Measurements from ENCODE around the gene KCNF1.

Gene KCNF1

GRCh38 chr2:10918661-10919409 is 7.1 kb downstream of the KCNF1 start:
- in situ Hi-C loops (cut with MboI; ENCODE audit: low sequenced_read_pairs): no loop called here

- in situ Hi-C loops (cut with MboI; ENCODE audit: low sequenced_read_pairs): no loop called here
Measured at GRCh38 chr2:10919410-10919770, 7.7 kb downstream of the KCNF1 start.

GRCh38 chr2:10919771-10920621 is 8.3 kb downstream of the KCNF1 start:
- in situ Hi-C loops (cut with MboI; ENCODE audit: low sequenced_read_pairs): no loop called here

GRCh38 chr2:10920764-10921388 is 9.1 kb downstream of the KCNF1 start:
- in situ Hi-C loops (cut with MboI; ENCODE audit: low sequenced_read_pairs): no loop called here

- in situ Hi-C loops (cut with MboI; ENCODE audit: low sequenced_read_pairs): no loop called here
Measured at GRCh38 chr2:10921525-10921924, 9.8 kb downstream of the KCNF1 start.

GRCh38 chr2:10922307-10923007 is 10.7 kb downstream of the KCNF1 start:
- in situ Hi-C loops (cut with MboI; ENCODE audit: low sequenced_read_pairs): no loop called here

- in situ Hi-C loops (cut with MboI; ENCODE audit: low sequenced_read_pairs): no loop called here
Measured at GRCh38 chr2:10923008-10923375, 11.3 kb downstream of the KCNF1 start.

- in situ Hi-C loops (cut with MboI; ENCODE audit: low sequenced_read_pairs): no loop called here
Measured at GRCh38 chr2:10923965-10924364, 12.2 kb downstream of the KCNF1 start.

- in situ Hi-C loops (cut with MboI; ENCODE audit: low sequenced_read_pairs): no loop called here
Measured at GRCh38 chr2:10924441-10924840, 12.7 kb downstream of the KCNF1 start.

- in situ Hi-C loops (cut with MboI; ENCODE audit: low sequenced_read_pairs): no loop called here
Measured at GRCh38 chr2:10924859-10925258, 13.1 kb downstream of the KCNF1 start.

GRCh38 chr2:10926191-10926820 is 14.6 kb downstream of the KCNF1 start:
- in situ Hi-C loops (cut with MboI; ENCODE audit: low sequenced_read_pairs): no loop called here

- in situ Hi-C loops (cut with MboI; ENCODE audit: low sequenced_read_pairs): no loop called here
Measured at GRCh38 chr2:10930721-10931516, 19.2 kb downstream of the KCNF1 start.

GRCh38 chr2:10931710-10932255 is 20.0 kb downstream of the KCNF1 start:
- in situ Hi-C loops (cut with MboI; ENCODE audit: low sequenced_read_pairs): no loop called here

GRCh38 chr2:10932345-10933151 is 20.8 kb downstream of the KCNF1 start:
- in situ Hi-C loops (cut with MboI; ENCODE audit: low sequenced_read_pairs): no loop called here

GRCh38 chr2:10933700-10934225 is 22.0 kb downstream of the KCNF1 start:
- in situ Hi-C loops (cut with MboI; ENCODE audit: low sequenced_read_pairs): no loop called here

- in situ Hi-C loops (cut with MboI; ENCODE audit: low sequenced_read_pairs): no loop called here
Measured at GRCh38 chr2:10934308-10934978, 22.7 kb downstream of the KCNF1 start.

- in situ Hi-C loops (cut with MboI; ENCODE audit: low sequenced_read_pairs): no loop called here
Measured at GRCh38 chr2:10934979-10935350, 23.2 kb downstream of the KCNF1 start.

- in situ Hi-C loops (cut with MboI; ENCODE audit: low sequenced_read_pairs): no loop called here
Measured at GRCh38 chr2:10935366-10935918, 23.7 kb downstream of the KCNF1 start.
